NCI-H2171 treated with DMSO at 0.1 percent for 48 hours (cell line): Measurements from ENCODE around the gene PAFAH1B2.
A peak's percentile ranks its signal among the peaks of the same experiment; 100 is the strongest.
"Not testable (repeated sequence)": the region's sequence is repeated elsewhere in the genome, so short reads cannot be mapped to it uniquely, and the experiment has no call there.

Experiments
- DNase-seq: peaks from one replicate; lab custom pipeline; 2025; lab: John Stamatoyannopoulos, UW

PAFAH1B2 gene

DNA sequence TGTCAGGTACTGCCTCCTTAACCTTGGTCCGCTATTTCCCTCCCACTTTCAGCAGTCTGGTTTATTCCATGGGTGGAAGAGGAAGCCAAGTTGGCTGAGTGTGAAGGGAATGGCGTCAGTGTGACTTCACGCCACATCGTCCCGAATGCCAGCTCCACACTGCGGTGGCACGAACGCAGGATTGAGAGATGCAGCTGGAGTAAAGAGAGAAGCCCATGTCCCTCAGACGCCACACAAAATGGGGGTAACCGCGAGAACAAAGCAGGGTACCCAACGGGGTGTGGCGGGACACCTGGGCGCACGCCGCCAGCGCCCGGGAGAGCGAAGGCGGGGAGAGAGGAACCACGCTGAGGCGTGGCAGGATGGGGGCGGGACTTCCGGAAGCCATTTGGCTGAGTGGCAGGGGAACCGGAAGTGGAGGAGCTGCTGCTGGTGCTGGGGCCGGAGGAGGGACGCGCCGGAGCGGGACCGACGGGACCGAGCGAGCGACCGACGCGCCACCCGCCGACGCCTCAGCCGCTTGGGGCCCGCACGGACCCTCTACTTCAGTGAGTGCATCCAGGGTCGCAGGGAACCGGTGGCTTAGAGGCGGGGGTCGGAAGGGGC is at the start of gene PAFAH1B2:
Gene PAFAH1B2 (plus strand): TSS at position 417 of the 606 bp plus-strand sequence. CDS start 8,161 bp downstream, outside the sequence.
- DNase-seq = peak; percentile 92

DNA sequence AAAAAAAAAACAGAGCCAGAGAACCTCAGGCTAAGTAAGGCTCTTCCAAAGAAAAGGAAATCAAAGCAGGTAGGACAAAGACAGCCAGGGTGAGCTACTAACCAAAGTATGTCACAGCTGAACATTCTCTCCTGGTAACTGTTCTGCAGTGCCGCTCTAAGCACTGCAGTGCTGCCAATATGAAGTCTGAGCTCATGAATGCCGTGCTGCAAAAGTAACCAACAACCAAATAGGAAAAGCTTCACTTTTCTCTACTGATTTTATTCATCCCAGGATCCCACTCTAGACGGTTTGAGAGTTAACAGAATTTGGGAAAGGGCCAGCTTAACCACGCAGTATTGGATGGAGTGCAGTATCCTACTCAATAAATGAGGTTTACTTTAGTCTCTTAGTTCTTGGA is 49.3 kb upstream of the PAFAH1B2 start:
- peak; percentile 9 for DNase-seq

DNA sequence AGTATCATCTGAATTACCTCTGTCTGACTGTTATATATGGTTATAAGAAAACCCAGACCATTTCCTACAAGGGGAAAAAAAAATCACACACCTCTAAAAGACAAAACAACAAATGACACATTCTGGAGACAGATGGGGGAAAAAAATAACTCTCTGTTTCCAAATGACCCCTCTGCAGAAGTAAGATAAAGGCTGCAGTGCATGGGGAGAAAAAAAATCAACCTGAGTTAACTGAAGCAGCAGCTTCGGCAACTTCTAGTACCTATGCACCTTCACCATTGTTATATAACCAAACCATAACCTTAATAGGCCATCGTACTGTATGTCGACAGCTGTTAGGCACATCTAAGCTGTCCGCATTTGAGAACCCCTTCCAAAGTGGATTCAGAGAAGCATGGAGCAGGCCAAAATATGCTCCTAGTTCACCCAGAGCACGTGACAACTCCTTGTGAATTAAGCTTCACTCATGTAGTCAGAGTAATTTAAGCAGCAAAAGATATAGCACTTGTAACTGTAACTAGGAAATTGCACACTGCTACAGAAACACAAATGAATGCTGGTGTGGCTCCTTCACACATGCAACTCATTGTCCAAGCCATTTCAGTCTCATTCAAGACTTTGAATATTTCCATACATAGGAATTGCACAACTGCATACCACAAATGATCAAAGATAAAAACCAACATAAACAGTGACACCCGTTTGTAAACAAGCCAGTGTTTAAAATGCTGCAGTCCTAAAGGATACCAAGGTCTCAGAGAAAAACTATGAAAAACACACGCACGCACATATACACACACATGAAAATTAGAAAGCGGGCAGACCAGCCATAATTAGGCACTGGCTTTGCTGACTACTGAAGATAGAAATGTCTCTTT is 48.6 kb upstream of the PAFAH1B2 start:
- peak; percentile 73 for DNase-seq

DNA sequence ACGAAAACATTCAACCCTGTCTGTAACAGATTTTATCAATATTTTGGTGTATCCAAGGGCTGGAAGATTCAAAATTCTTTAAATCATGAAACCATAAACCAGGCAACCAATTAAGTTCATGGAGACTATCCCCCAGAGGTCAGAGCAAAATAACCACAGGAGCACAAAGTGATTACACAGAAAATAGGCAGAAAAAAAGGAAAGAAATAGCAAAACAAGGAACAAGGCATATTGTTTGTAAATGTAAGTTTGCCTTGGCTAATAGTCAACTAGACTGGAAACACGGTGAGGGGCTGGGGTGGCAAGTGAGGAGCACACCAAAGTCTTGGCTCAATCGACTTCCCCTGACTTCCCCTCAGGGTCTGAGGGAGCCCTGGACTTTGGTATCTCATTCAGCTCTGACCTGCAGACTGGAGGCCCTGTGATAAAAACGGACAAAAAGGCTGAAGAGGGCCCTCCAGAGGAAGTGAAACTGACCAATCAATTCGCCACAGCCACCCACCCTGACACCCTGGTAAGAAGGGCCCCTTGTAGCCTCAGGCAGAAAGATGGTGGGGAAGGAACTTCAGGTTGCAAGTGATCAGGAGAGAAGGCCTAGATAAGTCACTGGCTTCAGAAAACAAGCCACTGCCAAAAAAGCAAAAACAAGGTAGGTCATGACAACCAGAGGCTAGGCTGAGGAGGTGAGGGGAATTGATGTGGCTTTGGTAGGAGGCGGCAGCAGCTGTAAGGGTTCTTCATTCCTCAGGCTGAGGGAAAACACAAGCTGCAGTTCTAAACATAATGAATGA is 47.7 kb upstream of the PAFAH1B2 start:
- no peak for DNase-seq

DNA sequence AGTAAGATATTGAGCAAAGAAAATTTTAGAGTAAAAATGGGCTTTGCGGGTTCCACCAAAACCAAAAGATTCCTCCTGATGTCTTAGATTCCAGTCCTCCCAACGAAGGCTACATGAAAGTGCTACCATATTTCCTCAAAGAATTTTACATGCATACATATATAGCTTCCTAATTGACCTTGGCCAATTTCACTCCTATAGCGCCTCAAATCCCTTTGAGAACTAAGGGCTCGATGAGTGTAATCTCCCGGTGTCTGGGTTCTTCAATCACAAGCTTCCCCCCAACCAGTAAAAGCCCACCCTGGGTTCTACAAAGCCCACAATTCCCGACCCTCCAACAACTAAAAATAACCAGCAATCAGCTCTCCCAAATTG is 47.1 kb upstream of the PAFAH1B2 start:
- DNase-seq = no peak

- peak; percentile 57 for DNase-seq
Observed at GRCh38 chr11:117097389-117098268, 46.5 kb upstream of the PAFAH1B2 start.

DNA sequence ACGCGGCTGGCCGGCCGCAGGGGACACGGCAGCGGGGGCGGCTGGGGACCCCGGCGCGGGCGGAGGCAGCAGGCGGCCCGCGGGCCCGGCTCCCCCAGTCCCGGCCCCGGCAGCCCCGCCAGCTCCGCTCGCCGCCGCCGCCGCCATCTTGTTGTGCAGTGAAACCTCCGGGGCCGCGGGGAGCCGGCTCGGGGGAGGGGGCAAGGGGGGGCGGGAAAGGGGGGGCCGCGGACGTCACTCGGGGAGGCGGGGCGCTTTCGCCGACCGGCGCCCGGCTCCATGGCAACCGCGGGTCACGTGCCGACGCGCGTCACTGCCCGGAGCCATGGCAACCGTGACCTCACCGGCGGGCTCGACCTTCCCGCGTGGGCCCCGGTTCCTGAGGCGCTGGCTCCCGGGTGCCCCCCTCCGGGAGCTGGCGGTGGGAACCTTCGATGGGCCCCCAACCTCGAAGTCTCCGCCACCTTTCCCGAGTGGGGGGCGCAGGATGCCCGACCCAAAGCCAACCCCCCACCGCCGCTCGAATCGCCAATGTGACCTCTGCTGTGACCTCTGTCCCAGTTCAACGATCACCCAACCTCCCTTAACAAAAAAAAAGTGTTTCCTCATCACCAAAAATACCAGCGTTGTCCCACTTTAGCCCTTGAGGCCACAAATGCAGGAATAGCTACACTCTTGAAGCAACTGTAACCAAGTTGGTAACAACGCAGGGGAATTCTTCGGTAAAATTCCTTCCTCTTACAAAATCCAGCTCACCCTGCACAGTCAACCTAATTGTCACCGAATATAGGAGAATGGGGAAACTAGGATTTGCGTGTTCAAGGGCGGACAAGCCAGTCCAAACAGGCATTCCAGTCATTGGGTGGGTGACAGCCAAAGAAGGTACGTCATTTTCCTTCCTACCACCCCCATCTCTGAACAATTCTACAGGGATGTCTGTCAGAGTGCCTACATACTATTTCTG is 45.5 kb upstream of the PAFAH1B2 start, which contains the start of gene SIK3:
Gene SIK3 (minus strand): TSS at position 160 of the 964 bp plus-strand sequence. CDS start 13 bp downstream, at position 147.
- DNase-seq = peak; percentile 81

GRCh38 chr11:117099696-117100095 is 44.4 kb upstream of the PAFAH1B2 start:
- no peak for DNase-seq

- no peak for DNase-seq
Observed at GRCh38 chr11:117100556-117100955, 43.5 kb upstream of the PAFAH1B2 start.

DNA sequence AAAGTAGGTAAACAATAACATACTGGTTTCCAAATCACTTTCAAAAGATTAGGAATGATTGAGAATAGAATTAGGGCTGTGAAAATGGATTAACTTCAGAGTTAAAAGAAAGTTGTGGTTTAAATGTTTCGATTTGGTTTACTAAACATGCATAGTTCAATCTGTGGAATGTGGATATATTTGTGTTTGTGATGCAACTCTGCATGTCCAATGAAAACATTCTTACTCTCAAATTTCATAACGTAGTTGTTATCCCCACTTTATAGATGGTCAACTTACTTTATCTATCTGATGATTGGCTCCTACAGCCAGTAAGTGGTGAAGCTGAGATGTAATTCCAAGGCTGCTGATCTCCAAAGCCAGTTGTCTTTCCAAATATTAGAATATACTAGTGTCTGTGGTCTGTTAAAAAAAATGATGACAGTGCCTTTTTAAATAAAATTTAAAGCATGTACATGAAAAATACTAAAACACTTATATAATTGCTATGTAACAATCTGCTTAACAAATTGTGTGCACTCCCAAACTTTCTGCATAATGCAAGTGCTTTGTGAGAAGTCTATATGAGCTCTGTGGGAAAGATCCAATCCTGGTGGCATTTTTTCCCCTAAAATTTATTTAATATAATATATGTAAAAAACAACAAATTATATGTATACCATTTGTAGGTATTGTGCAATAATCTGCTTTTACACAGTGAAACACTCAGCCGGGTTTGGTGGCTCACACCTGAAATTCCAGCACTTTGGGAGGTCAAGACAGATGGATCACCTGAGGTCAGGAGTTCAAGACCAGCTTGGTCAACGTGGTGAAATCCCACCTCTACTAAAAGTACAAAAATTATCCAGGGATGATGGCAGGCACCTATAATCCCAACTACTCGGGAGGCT is 36.1 kb upstream of the PAFAH1B2 start:
- DNase-seq = no peak

- DNase-seq = no peak
Observed at GRCh38 chr11:117110294-117110950, 33.7 kb upstream of the PAFAH1B2 start.

DNA sequence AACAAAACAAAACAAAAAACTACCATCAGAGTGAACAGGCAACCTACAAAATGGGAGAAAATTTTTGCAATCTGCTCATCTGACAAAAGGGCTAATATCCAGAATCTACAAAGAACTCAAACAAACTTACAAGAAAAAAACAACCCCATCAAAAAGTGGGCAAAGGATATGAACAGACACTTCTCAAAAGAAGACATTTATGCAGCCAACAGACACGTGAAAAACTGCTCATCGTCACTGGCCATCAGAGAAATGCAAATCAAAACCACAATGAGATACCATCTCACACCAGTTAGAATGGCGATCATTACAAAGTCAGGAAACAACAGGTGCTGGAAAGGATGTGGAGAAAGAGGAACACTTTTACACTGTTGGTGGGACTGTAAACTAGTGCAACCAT is 31.6 kb upstream of the PAFAH1B2 start:
- DNase-seq = not testable (repeated sequence)

GRCh38 chr11:117112939-117113338 is 31.1 kb upstream of the PAFAH1B2 start:
- not testable (repeated sequence) for DNase-seq

GRCh38 chr11:117117681-117118080 is 26.4 kb upstream of the PAFAH1B2 start:
- no peak for DNase-seq

DNA sequence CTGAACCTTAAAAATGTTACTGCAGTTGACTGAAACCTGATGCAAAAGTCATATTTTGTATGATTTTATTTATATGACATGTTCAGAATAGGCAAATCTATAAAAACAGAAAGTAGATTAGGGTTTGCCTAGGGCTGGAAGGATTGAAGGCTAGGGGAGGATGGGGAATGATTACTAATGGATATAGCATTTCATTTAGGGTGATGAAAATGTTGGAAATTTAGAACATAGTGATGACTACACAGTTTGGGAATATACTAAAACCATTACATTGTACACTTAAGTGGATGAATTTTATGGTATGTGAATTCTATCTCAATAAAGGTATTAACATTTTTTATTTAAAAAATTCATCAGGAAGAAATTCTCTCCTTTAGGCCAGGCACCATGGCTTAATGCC is 22.9 kb upstream of the PAFAH1B2 start:
- DNase-seq = no peak

DNA sequence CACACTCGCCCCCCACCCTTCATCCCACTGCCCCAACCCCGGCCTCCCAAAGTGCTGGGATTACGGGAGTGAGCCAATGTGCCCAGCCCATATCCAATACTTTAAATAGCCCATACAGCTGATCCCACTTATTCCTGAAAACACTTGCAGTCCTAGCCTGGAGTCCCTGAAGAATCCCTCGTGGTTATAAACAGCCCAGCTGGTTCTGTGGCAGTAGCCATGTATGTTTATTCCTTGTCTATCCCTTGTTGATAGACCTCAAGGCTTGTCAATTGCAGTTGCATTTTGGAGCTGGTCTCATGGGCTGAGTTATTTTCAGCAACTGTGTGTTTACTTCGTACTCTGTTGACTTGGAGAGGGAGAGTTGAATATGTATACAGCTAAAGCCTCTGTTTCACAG is 21.5 kb upstream of the PAFAH1B2 start:
- no peak for DNase-seq

- no peak for DNase-seq
Observed at GRCh38 chr11:117126223-117126965, 17.7 kb upstream of the PAFAH1B2 start.
